ENCODE measurements around the gene GGPS1.
"Not testable (repeated sequence)": the region's sequence is repeated elsewhere in the genome, so short reads cannot be mapped to it uniquely, and the experiment has no call there.

The GGPS1 gene

GRCh38 chr1:235339746-235340145 is 11.4 kb downstream of the GGPS1 start:
- DNase-seq (ENCODE audit: low read depth in 3 of 3), result no peak

GRCh38 chr1:235341334-235341733 is 13.0 kb downstream of the GGPS1 start:
- DNase-seq (ENCODE audit: low read depth in 3 of 3), result no peak

GRCh38 chr1:235342039-235342438 is 13.7 kb downstream of the GGPS1 start:
- no peak for DNase-seq (ENCODE audit: low read depth in 3 of 3)

GRCh38 chr1:235342471-235342870 is 14.1 kb downstream of the GGPS1 start:
- no peak for DNase-seq (ENCODE audit: low read depth in 3 of 3)

GRCh38 chr1:235343726-235344125 is 15.4 kb downstream of the GGPS1 start:
- no peak for DNase-seq (ENCODE audit: low read depth in 3 of 3)

- no peak for DNase-seq (ENCODE audit: low read depth in 3 of 3)
Observed at GRCh38 chr1:235351441-235351840, 23.1 kb downstream of the GGPS1 start.

- DNase-seq (ENCODE audit: low read depth in 3 of 3), result no peak
Observed at GRCh38 chr1:235351898-235352297, 23.5 kb downstream of the GGPS1 start.

GRCh38 chr1:235357485-235358373 is 29.4 kb downstream of the GGPS1 start:
- DNase-seq (ENCODE audit: low read depth in 3 of 3), result no peak

- DNase-seq (ENCODE audit: low read depth in 3 of 3), result no peak
Observed at GRCh38 chr1:235358899-235359298, 30.5 kb downstream of the GGPS1 start.

- DNase-seq (ENCODE audit: low read depth in 3 of 3), result not testable (repeated sequence)
Observed at GRCh38 chr1:235364189-235364588, 35.8 kb downstream of the GGPS1 start.

GRCh38 chr1:235366286-235366685 is 37.9 kb downstream of the GGPS1 start:
- peak; percentile 6 to 28 (median 9) for DNase-seq (ENCODE audit: low read depth in 3 of 3)

- peak; percentile 71 to 93 (median 79) for DNase-seq (ENCODE audit: low read depth in 3 of 3)
Observed at GRCh38 chr1:235367000-235367908, 38.9 kb downstream of the GGPS1 start, which contains the start of gene TBCE. TSS of gene TBCE (plus strand) at chr1:235367427. CDS start at chr1:235380050, 12,623 bp downstream.

GRCh38 chr1:235368428-235368827 is 40.1 kb downstream of the GGPS1 start:
- DNase-seq (ENCODE audit: low read depth in 3 of 3), result no peak

- DNase-seq (ENCODE audit: low read depth in 3 of 3), result no peak
Observed at GRCh38 chr1:235369802-235370201, 41.4 kb downstream of the GGPS1 start.

GRCh38 chr1:235375919-235376605 is 47.7 kb downstream of the GGPS1 start:
- no peak for DNase-seq (ENCODE audit: low read depth in 3 of 3)

GRCh38 chr1:235378134-235378735 is 49.9 kb downstream of the GGPS1 start:
- DNase-seq (ENCODE audit: low read depth in 3 of 3), result not testable (repeated sequence)

- DNase-seq (ENCODE audit: low read depth in 3 of 3), result not testable (repeated sequence)
Observed at GRCh38 chr1:235381955-235382739, 53.8 kb downstream of the GGPS1 start.

GRCh38 chr1:235385633-235386032 is 57.3 kb downstream of the GGPS1 start:
- DNase-seq (ENCODE audit: low read depth in 3 of 3), result not testable (repeated sequence)

- no peak for DNase-seq (ENCODE audit: low read depth in 3 of 3)
Observed at GRCh38 chr1:235391874-235392273, 63.5 kb downstream of the GGPS1 start.
